Smooth muscle cell (in vitro differentiated cells): ENCODE results near the gene METTL3. TPM values are rescaled to one million over a fixed set of nuclear protein-coding genes. Genes with fewer than 3 reads are reported as not detected.
"Not testable (repeated sequence)": the region's sequence is repeated elsewhere in the genome, so short reads cannot be mapped to it uniquely, and the experiment has no call there.

Source experiments
- DNase-seq: peaks from one replicate; lab custom pipeline; 2025; ENCODE audit not compliant: unreplicated experiment; lab: John Stamatoyannopoulos, UW
- H2AFZ ChIP-seq: fragments of 200-600 bp; sonication (generic); 2 replicates; pipeline ENCODE4 v1.6.0; 2016; ENCODE audit warnings: antibody characterized with exemption, low read depth, mild to moderate bottlenecking
- H3F3A ChIP-seq: fragments of 200-600 bp; sonication (generic); 2 replicates; pipeline ENCODE4 v1.6.0; 2017; ENCODE audit warnings: antibody characterized with exemption, low read depth
- H3K27ac ChIP-seq: fragments of 200-600 bp; sonication (generic); 2 replicates; pipeline ENCODE4 v1.5.1; 2016; ENCODE audit warnings: low read depth, mild to moderate bottlenecking
- H3K27me3 ChIP-seq: fragments of 200-600 bp; sonication (generic); 2 replicates; pipeline ENCODE4 v1.6.1; 2016; ENCODE audit warnings: low read depth, mild to moderate bottlenecking
- H3K36me3 ChIP-seq: fragments of 200-600 bp; sonication (generic); 2 replicates; pipeline ENCODE4 v1.5.1; 2016; ENCODE audit warnings: low read depth
- H3K4me1 ChIP-seq: fragments of 200-600 bp; sonication (generic); 2 replicates; pipeline ENCODE4 v1.5.1; 2016; ENCODE audit warnings: low read depth
- H3K4me2 ChIP-seq: fragments of 200-600 bp; sonication (generic); 2 replicates; pipeline ENCODE4 v1.6.0; 2016; ENCODE audit warnings: mild to moderate bottlenecking
- H3K4me3 ChIP-seq: fragments of 200-600 bp; sonication (generic); 2 replicates; pipeline ENCODE4 v1.5.1; 2016; ENCODE audit warnings: mild to moderate bottlenecking
- H3K79me2 ChIP-seq: fragments of 200-600 bp; sonication (generic); 2 replicates; pipeline ENCODE4 v1.6.0; 2016; ENCODE audit warnings: low read depth, mild to moderate bottlenecking
- H3K9ac ChIP-seq: fragments of 200-600 bp; sonication (generic); 2 replicates; pipeline ENCODE4 v1.6.0; 2016; ENCODE audit warnings: low read depth
- H3K9me3 ChIP-seq: fragments of 200-600 bp; sonication (generic); replicated peaks from 2 replicates; pipeline ENCODE4 v1.5.1; 2016; ENCODE audit warnings: low read depth
- H4K20me1 ChIP-seq: fragments of 200-600 bp; sonication (generic); 2 replicates; pipeline ENCODE4 v1.6.0; 2016; ENCODE audit warnings: low read depth
- CTCF ChIP-seq: fragments of 200-600 bp; sonication (generic); IDR thresholded peaks from 2 replicates; pipeline ENCODE4 v1.5.1; 2017; ENCODE audit warnings: borderline replicate concordance, mild to moderate bottlenecking, antibody characterized with exemption; ENCODE audit not compliant: insufficient read depth, poor library complexity, severe bottlenecking
- WGBS: methylation state at CpG from one replicate; pipeline ENCODE4 v1.1.7; 2016; ENCODE audit warnings: low lambda C conversion rate; 5-methylcytosine and 5-hydroxymethylcytosine counted together
- polyA plus RNA-seq: library from polyadenylated mRNA; unstranded; fragments of >200 nt; fragmentation: Nextera tagmentation; extraction: Ambion mirVana; gene quantifications from 2 replicates; pipeline ENCODE4 v1.2.1, GENCODE V29; 2016
- total RNA-seq: library from RNA; depleted of rRNA; stranded (reverse); fragments of >200 nt; gene quantifications from 2 replicates; pipeline ENCODE4 v1.2.3, GENCODE V29; 2014

METTL3 gene
- total and polyA plus RNA-seq, 2 experiments from 2014 or later = 25.5 to 37.6 TPM

GRCh38 chr14:21556378-21557083 is 45.4 kb upstream of the METTL3 start:
- Histone ChIP-seq H3K4me3 (no peak overlapping the region), H3K4me2 (no peak overlapping the region), H2AFZ (peak overlapping the region; percentile 19), H3K36me3 (no peaks in the 10 kb centered on the region), H3F3A (no peaks in the 10 kb centered on the region), H4K20me1 (no peaks in the 10 kb centered on the region), H3K4me1 (no peaks in the 10 kb centered on the region), H3K9ac (no peak overlapping the region), H3K79me2 (no peaks in the 10 kb centered on the region), H3K9me3 (no peaks in the 10 kb centered on the region), H3K27ac (no peak overlapping the region), H3K27me3 (no peaks in the 10 kb centered on the region)
- DNase-seq = no peak
- 50% methylated on average over 5 of the region's 5 CpGs for WGBS
- TF ChIP-seq CTCF = no peak

GRCh38 chr14:21553266-21553665 is 42.1 kb upstream of the METTL3 start:
- no peaks in the 10 kb centered on the region for H3K9me3 ChIP-seq
- H3K79me2 ChIP-seq = no peaks in the 10 kb centered on the region
- no peak for TF ChIP-seq CTCF
- no peak overlapping the region for H3K4me3 ChIP-seq
- H3K9ac ChIP-seq = no peak overlapping the region
- H3F3A ChIP-seq = no peaks in the 10 kb centered on the region
- no peaks in the 10 kb centered on the region for H3K36me3 ChIP-seq
- H3K4me1 ChIP-seq = no peaks in the 10 kb centered on the region
- H3K27me3 ChIP-seq = no peaks in the 10 kb centered on the region
- no peak for DNase-seq
- H3K4me2 ChIP-seq = no peak overlapping the region
- H3K27ac ChIP-seq = no peak overlapping the region
- 59% methylated on average over 3 of the region's 3 CpGs for WGBS
- no peaks in the 10 kb centered on the region for H4K20me1 ChIP-seq
- H2AFZ ChIP-seq = no peak overlapping the region

- H3K9ac ChIP-seq, H3K4me3 ChIP-seq, H3K4me2 ChIP-seq, H3F3A ChIP-seq, H3K36me3 ChIP-seq, H3K27ac ChIP-seq, H2AFZ ChIP-seq, H3K79me2 ChIP-seq, H3K27me3 ChIP-seq, H3K9me3 ChIP-seq, H4K20me1 ChIP-seq, DNase-seq: not testable (repeated sequence)
- WGBS = 98% methylated on average over 7 of the region's 7 CpGs
- peaks cover 11% of the 10 kb centered on the region for H3K4me1 ChIP-seq
These were observed 33.4 kb upstream of the METTL3 start for GRCh38 chr14:21544588-21544987.

- WGBS = 70% methylated on average over 5 of the region's 5 CpGs
- Histone ChIP-seq H3K9me3 (no peaks in the 10 kb centered on the region), H3K79me2 (no peaks in the 10 kb centered on the region), H2AFZ (peak overlapping the region; percentile 39), H3F3A (no peaks in the 10 kb centered on the region), H3K27ac (no peak overlapping the region), H3K9ac (no peak overlapping the region), H3K4me1 (peaks cover 14% of the 10 kb centered on the region), H4K20me1 (no peaks in the 10 kb centered on the region), H3K4me2 (no peak overlapping the region), H3K4me3 (no peak overlapping the region), H3K36me3 (no peaks in the 10 kb centered on the region), H3K27me3 (no peaks in the 10 kb centered on the region)
- no peak for DNase-seq
- no peak for TF ChIP-seq CTCF
These were observed 32.8 kb upstream of the METTL3 start for GRCh38 chr14:21543963-21544362.
